Activated CD4-positive, alpha-beta T cell treated with anti-CD3 and anti-CD28 coated beads, Interleukin-2, amount 50 U/mL, for 4 hours (primary cell): ENCODE data around the gene DOK3.

Experiments used
- DNase-seq, 2 experiments: peaks; one replicate each; pipeline ENCODE4 v3.0.0-alpha.2; 2020

The DOK3 gene

GRCh38 chr5:177511796-177512675 is 2.4 kb upstream of the DOK3 start:
- DNase-seq: no peak

DNA sequence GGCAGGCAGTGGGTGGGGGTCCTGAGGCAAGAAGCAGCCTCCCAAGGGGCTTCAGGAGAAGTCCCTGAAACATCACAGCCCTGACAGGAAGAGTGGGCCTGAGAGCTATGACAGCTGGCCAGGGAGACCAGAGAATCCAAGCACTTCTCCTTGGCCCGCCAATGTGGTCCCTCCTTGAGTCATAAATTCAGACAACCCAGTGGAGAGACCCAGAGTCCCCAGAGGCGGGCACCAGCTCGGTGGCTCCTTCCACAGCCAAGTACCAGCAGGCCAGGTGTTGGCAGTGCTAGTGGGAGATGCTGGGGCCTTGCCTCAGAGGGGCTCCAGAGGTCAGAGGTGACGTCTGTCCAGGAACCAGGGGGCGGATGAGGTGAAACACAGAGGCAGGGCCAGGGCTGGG is 1.6 kb upstream of the DOK3 start:
- no peak for DNase-seq

DNA sequence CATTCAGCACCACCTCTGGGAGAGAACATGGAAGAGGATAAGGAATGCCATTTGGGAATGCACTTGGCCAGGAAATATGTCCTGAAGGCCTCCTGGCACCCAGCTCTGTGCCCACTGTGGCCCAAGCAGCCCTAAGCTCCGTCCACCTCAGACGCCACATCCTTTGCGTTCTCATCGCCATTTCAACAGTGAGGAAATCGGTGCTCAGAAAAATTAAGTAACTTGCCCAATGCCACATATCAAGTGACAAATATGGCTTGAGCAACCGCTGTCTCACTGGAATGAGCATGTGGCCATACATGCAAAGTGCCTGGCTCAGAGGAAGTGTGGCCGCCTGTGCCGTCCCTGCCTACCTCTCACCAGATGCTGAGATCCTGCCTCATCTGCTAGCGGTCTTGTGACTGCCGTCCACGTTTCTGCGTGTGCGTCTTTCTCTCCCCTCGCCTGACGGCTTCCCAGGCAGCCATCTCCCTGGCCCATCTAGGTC is 984 bp upstream of the DOK3 start:
- DNase-seq: no peak

DNA sequence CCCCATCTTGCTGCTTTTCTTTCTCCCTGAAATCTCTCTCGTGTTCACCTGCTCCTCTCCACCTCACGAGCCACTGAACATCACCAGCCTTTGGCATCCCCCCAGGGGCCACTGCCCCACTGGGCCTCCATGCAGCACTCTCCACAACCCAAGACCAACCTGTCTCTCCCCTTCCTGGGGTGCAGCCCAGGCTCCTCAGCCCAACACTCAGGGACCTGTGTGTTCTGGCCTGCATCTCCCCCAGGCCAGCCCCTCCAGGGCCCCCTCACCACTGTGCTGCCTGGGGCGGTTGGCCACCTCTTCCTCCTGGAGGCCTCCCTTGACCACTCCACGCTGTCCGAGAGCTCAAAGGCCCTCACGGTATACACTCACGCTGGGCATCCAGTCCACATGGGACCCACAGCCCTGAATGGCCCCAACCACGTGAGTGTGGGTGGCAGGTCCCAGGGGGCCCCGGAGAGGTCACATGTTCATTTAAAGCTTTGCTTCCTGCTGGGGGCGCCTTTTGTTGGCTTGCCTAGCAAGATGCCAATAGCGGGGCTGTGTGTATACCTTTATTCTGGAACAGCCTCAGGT is 453 bp upstream of the DOK3 start:
- DNase-seq: no peak

DNA sequence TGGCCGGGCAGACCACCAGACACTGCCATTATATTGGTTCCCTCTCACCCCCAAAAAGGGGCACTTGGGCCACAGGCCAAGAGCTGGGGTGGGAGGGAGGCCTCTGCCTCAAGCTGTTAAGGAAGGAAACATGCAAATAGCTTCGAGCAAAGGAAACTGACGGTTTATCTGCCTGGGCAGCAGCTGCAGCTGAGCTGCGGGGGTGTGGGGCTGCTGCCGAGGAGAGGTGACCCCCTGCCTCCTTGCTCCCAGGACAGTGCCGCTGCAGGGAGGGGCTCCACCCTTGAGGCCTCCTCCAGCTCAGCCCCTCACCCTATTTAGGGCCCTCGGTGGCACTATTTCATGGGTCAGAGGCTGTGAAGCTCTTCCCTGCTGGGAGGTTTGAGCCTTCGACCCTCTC is 789 bp downstream of the DOK3 start:
- no peak for DNase-seq

DNA sequence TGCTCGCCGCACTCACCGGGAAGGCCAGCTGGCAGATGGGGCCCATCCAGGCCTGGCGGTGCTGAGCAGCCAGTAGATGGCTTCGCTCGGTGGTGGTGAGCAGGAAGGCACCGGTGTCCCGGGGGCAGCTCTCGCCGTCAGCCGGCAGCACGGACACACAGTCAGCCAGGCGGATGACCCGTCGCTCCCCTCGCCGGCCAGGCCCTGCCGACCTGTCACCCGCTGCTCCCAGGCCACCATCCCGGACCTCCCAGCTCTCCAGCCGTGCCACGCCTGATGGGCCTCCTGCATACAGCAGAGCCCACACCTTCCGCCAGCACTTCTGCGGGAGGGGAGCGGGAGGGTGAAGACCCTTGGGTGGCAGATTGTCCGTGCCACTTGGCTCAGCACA is 1.4 kb downstream of the DOK3 start:
- DNase-seq: no peak

GRCh38 chr5:177507596-177508220 is 1.9 kb downstream of the DOK3 start:
- DNase-seq: no peak

- DNase-seq: no peak
Measured at GRCh38 chr5:177507165-177507564, 2.5 kb downstream of the DOK3 start.

- no peak for DNase-seq
Measured at GRCh38 chr5:177505075-177505474, 4.6 kb downstream of the DOK3 start.

DNA sequence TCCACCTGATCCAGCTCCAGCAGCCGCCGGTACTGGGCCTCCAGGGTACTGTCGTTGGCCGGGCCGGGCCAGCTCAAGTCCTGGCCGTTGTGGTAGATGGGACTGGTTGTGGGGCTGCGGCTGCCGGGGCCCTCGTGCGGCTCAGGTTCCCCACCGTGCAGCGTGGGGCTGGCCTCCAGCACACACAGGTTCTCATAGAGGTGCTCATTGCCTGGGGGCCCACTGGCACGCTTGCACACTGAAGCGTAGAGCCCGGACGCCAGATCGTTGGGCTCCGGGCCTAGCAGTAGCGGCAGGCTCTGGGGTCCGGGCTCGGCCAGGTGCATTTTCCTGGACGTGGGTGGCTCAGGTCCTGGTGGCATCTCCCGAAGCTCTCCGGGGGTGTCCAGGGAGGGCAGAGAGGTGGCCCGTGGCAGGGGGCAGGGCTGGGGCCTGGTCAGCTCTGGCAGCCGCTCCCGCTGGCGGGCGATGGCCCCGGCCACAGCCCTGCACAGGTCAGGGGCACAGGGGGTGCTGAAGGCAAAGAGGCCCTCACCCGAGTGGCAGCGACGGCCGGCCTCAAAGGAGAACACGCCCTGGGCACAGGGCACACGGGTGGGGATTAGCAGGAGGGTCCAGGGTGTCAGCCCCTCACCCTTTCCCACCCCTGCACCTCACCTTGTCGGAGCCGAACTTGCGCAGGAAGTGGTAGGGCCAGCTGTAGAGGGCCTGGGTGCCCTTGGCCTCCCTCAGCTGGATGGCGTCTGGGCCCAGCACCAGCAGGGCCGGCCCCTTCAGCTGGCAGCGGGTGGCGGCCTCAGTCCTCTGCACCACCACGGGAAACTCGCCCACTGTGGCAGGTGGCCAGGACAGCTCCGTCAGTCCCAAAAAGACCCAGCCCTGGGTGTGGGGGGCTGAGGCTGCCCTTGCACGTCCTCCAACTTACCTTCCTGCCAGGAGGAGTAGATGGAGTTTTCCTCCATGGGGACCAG is 5.3 kb downstream of the DOK3 start:
- DNase-seq: no peak

- no peak for DNase-seq
Measured at GRCh38 chr5:177503351-177504085, 6.1 kb downstream of the DOK3 start.

DNA sequence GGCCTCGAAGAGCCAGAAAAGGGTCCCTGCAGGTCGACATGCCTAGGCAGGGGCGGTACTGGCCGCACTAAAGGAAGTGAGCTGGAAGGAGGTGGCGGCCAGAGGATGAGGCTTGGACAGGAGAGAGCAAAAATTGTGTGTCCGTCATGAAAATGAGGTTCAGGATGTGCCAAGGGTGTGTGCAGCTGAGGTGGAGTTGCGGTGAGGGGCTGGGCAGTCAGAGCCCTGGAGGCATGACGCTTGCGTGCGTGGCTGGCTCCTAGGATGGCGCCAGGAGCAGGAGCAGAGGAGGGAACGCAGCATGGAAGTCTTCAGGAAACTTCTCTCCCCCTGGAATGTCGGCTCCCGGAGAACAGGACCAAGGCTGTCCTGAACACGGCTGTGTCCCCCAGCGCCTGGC is 6.7 kb downstream of the DOK3 start:
- DNase-seq: no peak

- DNase-seq: no peak
Measured at GRCh38 chr5:177501874-177502678, 7.5 kb downstream of the DOK3 start.

GRCh38 chr5:177500685-177501522 is 8.7 kb downstream of the DOK3 start:
- peak; percentile 83 to 87 for DNase-seq

DNA sequence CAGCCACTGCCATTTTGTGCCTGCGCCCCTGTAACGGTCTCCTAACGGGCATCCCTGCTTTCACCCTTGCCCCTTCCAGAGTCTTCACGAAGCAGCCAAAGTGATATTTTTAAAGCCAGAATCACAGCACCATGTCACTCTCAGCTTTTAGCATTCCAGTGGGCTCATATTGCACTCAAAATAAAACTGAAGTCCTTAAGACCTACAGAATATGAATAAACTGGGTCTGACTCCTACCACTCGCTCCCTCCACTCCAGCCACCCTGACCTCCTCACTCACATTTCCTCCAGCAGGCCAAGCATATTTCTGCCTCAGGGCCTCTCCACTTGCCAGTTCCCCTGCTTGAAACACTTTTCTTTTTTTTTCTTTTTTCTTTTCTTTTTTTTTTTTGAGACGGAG is 9.8 kb downstream of the DOK3 start:
- no peak for DNase-seq

- no peak for DNase-seq
Measured at GRCh38 chr5:177498013-177498787, 11.4 kb downstream of the DOK3 start.

GRCh38 chr5:177497292-177498012 is 12.2 kb downstream of the DOK3 start, which contains the start of gene PDLIM7:
PDLIM7 (minus strand) TSS chr5:177497604; CDS start chr5:177496512, 1,092 bp downstream.
- DNase-seq: peak; percentile 90

- DNase-seq: no peak
Measured at GRCh38 chr5:177496727-177497291, 12.8 kb downstream of the DOK3 start.
